Breast epithelium (tissue), 3 donors: ENCODE results near the gene CA7.
"Not testable (repeated sequence)": the region's sequence is repeated elsewhere in the genome, so short reads cannot be mapped to it uniquely, and the experiment has no call there.

ENCODE experiments used
- POLR2AphosphoS5 ChIP-seq, 3 donors: sonication (generic); formaldehyde crosslinking; IDR thresholded peaks; one replicate each; pipeline ENCODE4 v1.6.1; 2017; ENCODE audit warnings: antibody characterized with exemption in 3 of 3
- TF ChIP-seq, protein P1 (sequence below), 3 donors: fragments of 450-650 bp; IDR thresholded peaks; one replicate each; pipeline ENCODE4 v1.5.1; 2016 to 2017; ENCODE audit warnings: antibody characterized with exemption in 3 of 3, mild to moderate bottlenecking in 3 of 3, moderate library complexity in 3 of 3

DNA sequence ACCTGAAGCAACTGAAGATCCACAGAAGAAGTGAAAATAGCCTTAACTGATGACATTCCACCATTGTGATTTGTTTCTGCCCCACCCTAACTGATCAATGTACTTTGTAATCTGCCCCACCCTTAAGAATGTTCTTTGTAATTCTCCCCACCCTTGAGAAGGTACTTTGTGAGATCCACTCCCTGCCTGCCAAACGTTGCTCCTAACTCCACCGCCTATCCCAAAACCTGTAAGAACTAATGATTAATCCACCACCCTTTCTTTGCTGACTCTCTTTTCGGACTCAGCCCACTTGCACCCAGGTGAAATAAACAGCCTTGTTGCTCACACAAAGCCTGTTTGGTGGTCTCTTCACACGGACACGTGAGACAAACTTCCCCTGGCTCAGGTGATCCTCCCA, 52.5 kb downstream of the CA7 start:
- TF ChIP-seq POLR2AphosphoS5 (IDR thresholded peaks at IDR 0.05) = not testable (repeated sequence)
- TF ChIP-seq, protein P1, sequence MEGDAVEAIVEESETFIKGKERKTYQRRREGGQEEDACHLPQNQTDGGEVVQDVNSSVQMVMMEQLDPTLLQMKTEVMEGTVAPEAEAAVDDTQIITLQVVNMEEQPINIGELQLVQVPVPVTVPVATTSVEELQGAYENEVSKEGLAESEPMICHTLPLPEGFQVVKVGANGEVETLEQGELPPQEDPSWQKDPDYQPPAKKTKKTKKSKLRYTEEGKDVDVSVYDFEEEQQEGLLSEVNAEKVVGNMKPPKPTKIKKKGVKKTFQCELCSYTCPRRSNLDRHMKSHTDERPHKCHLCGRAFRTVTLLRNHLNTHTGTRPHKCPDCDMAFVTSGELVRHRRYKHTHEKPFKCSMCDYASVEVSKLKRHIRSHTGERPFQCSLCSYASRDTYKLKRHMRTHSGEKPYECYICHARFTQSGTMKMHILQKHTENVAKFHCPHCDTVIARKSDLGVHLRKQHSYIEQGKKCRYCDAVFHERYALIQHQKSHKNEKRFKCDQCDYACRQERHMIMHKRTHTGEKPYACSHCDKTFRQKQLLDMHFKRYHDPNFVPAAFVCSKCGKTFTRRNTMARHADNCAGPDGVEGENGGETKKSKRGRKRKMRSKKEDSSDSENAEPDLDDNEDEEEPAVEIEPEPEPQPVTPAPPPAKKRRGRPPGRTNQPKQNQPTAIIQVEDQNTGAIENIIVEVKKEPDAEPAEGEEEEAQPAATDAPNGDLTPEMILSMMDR (IDR thresholded peaks at IDR 0.05) = not testable (repeated sequence)
